ENCODE measurements around the gene BAX.

BAX gene

DNA sequence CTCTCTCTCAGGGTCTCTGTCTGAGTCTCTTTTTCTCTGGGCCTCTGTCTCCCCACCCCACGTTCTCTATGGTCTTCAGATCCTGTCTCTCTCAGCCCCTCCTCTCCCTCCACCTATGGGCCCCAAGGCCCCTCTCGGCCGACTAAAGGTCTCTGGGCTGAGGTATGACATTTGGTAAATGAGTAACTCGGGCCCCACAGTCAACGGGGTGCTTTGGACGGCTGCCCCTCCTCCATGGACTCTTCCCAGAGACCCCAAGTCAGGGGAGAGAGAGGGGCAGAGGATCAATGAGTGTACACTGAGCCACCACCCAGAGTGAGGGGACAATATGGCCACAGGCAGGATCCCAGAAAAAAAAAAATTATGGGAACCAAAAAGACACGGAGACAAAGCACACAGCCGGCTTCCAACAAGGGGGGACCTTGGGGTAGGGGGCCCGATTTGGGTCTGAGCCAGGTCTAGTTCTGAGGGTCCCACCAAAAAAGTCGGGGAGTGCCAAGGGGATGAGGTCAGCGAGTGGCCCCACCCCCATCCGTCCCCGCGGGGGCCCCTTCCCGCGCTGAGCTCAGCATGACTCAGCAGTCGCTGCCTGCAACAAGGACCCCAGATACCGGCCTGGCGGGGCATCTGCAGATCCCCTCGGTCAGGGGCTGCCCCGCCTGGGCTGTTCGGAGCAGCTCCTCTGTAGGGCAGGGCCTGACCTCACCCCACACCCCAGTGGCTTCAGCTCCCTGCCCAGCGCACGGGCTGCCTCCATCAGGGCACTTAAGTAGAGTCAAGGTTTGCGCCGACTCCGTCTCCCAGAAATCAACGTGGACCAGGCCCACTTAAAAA is 8.9 kb downstream of the BAX start:
- DNase-seq, result peak; percentile 55

- no peak for DNase-seq
Observed at GRCh38 chr19:48964205-48965039, 9.7 kb downstream of the BAX start.

DNA sequence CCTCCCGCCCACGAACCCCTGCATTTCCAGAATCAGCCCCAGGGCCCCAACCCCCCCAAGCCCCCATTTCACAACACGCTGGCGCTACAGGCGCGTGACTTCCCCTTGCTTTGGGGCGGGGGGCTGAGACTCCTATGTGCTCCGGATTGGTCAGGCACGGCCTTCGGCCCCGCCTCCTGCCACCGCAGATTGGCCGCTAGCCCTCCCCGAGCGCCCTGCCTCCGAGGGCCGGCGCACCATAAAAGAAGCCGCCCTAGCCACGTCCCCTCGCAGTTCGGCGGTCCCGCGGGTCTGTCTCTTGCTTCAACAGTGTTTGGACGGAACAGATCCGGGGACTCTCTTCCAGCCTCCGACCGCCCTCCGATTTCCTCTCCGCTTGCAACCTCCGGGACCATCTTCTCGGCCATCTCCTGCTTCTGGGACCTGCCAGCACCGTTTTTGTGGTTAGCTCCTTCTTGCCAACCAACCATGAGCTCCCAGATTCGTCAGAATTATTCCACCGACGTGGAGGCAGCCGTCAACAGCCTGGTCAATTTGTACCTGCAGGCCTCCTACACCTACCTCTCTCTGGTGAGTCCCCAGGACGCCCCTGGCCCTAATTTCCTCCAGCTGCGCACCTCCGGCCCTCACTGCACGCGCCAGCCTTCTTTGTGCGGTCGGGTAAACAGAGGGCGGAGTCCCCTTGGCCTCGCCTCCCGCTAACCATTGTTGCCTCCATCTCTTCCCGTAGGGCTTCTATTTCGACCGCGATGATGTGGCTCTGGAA is 10.5 kb downstream of the BAX start, which contains the start of gene FTL:
Gene FTL (plus strand): TSS at position 270 of the 766 bp plus-strand sequence. CDS start 199 bp downstream, at position 469.
- peak; percentile 82 for DNase-seq

GRCh38 chr19:48965806-48966540 is 11.3 kb downstream of the BAX start:
- DNase-seq, result peak; percentile 90

DNA sequence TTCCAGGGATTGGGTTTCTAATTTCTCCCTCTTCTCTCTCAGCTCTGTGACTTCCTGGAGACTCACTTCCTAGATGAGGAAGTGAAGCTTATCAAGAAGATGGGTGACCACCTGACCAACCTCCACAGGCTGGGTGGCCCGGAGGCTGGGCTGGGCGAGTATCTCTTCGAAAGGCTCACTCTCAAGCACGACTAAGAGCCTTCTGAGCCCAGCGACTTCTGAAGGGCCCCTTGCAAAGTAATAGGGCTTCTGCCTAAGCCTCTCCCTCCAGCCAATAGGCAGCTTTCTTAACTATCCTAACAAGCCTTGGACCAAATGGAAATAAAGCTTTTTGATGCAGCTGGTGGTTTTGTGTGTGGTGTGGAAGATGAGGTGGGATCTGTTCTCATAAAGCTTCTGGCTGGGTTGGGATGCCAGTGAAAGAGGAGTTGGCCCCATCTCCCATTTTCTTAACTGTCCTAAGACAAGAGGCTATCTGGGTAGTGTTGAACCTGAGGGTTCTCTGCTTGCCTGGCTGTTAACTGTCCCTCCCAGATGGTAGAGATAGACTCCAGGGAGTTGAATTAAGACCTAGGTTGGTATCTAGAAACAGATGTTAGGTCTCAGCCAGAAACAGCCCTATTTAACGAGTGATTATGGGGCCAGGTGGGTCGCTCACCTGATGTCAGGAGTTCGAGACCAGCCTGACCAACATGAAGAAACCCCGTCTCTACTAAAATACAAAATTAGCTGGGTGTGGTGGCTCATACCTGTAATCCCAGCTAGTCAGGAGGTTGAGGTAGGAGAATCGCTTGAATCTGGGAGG is 12.1 kb downstream of the BAX start:
- DNase-seq, result no peak

GRCh38 chr19:48967346-48968178 is 12.9 kb downstream of the BAX start:
- DNase-seq, result no peak

DNA sequence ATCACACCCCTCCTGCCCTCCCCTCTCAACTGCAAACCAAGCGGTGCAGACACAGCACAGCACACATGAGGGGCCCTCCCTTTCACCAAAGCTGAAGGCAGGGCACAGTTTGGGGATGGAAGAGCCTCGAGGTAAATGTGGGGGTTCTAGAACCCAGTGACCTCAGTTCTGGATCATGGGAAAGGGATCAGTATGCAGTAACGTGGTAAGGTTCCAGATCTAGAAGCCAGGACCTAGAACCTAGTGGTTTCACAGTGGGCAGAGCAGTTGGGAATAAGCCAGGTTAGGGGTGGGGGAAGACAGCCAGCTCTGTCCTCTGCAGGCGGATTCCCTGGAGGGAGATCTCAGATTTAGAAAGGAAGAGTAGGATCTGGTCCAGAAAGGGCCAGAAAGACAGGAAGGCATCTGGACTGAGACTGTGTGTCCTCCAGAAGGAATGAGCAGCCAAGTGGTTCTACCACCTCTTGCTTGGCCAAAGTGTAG is 13.5 kb downstream of the BAX start:
- no peak for DNase-seq

DNA sequence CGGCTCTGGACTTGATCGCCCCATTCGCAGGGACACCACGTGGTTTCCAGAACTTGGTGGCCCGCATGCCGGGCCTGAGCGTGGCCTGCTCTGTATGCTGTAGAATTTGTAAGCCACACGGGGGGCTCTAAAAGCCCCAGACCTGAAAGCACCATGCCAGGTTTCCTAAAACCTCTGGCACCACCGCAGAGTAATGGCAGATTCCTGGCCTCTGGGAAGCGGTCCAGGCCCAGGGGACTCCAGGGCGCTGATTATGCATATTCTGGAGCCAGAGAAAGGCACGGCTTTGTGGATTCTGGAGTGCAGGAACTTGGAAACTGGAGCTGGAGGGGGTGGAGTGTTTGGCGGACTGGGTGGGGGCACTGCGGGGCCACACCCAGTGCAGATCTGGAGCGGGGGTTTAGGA is 14.1 kb downstream of the BAX start:
- DNase-seq, result no peak

DNA sequence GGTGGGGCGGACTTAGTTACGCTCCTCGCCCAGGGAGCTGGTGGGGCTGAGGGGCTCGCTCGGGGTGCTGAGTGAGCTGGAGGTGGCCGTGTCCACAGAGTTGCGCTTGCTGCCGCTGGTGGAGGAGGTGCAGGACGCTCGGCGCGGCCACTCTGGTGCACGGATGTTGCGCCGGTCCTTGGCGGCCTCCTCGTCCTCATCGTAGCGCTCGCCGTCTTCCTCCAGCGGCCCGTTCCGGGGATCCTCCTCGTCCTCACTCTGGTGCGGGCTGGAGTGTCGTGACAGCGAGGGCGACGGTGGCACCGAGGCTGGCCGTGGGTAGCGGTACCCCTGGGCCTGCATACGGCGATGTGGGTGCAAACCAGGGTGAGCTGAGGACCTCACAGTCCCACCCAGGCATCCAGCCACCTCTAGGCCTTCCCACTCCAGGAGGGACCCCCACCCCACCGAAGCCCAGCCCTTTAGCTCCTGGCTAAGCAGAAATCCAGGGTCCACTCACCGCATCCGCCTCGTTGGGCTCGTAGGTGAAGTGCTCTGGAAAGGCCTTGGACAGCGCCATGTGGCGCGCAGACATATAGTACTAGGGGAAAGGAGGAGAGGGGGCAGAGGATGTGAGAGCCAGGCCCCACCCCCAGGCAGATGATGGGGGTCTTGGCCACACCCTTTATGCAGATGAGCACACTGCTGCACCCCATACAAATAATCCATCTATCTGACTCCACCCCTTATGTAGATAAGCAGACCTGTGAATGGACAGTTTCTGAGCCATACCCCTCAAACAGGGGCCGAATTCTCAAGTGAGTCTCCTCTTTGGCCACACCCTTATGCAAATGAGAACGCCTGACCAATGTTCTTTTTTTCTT is 14.8 kb downstream of the BAX start:
- DNase-seq, result no peak

DNA sequence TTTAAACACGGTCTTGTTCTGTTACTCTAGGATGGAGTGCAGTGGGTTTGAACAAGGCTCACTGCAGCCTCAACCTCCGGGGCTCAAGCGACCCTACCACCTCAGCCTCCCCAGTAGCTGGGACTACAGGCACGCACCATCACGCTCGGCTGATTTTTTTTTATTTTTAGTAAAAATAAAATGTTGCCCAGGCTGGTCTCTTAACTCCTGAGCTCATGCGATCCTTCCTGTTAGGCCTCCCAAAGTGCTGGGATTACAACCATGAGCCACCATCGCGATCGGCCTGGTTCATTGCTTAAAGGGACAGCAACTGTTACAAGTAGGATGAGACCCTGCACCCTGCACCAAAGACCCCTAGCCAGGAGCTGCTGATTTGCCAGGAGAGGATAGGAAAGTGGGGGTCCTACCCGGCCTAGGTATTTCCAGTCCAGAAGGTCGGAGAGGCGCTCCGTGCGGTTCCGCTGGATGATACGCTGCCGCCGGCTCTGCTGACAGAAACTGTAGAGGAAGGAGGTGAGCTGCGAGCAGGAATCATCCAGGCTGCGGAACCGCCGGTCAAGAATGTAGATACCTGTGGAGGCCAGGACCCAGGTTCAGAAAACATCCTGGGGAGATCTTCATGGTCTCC is 15.6 kb downstream of the BAX start:
- no peak for DNase-seq

DNA sequence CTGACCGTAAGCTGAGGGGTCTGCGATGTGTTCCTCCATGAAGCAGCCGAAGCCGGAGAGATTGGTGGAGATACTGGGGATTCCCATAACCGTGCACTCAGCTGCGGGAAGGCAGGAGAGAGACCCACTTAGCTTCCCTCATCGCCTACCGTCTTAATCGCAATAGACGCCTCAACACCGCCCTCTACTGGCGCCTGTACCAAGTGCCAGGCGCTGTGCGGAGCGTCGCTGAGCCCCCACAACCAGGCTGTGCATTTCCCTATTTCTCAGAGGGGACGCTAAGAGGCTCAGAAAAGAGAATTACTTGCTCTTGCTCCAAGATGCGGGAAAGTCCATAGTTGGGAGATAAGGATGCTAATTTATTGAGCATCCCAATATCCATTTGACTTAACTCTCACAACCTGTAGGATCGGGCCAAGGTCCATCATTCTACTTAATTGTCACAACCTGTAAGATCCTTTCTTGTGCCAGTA is 16.3 kb downstream of the BAX start:
- DNase-seq, result peak; percentile 83

GRCh38 chr19:48975947-48976847 is 21.5 kb downstream of the BAX start:
- no peak for DNase-seq

GRCh38 chr19:48977061-48977460 is 22.4 kb downstream of the BAX start:
- DNase-seq, result no peak

GRCh38 chr19:48982280-48982679 is 27.6 kb downstream of the BAX start:
- DNase-seq, result no peak

DNA sequence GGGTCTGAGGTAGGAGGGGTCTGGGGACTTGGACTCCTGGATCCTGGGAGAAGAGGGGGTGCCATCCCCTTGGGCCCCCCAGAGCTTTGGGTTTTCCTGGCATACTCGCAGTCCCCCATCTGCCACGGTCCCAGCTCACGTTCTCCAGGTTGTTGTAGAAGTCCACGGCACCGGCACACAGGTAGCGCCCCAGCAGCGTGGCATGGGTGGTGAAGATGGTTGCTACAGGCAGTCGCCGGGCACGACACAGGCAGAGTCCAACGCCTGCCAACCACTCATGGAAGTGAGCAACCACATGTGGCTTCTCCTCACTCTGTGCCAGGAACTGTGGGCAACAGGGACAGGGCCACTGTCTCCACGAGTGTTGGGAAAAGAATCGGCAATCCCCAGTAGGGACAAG is 31.0 kb downstream of the BAX start:
- no peak for DNase-seq

DNA sequence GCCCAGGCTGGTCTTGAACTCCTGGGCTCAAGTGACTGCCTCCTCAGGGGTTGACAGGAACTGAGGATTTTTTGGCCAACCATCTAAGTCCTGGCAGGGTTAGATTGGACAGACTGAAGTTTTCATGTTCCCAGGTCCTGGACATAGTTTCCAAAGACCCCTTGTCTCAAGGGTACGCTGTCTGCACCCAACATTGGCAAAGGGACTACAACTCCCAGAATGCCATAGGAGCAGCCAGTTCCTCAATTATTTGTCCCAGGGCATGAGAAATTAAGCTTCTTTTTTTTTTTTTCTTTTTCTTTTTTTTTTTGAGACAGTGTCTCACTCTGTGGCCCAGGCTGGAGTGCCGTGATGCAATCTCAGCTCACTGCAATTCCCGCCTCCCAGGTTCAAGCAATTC is 31.5 kb downstream of the BAX start:
- no peak for DNase-seq

DNA sequence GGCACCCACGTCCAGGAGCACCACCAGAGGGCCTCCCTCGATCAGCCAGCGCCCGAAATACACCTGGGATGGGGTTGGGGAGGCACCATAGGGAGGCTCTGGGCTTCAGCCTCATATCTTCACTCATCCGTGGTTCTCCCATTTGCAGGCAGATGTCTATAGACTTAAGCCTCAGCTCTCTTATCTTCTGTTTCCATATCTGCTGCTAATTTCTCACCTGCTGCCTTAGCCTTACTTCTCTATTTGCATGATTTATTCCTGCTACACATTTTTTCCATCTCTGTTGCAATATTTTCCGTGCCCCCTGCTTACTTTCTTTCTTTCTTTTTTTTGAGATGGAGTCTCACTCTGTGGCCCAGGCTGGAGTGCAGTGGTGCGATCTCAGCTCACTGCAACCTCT is 32.6 kb downstream of the BAX start:
- no peak for DNase-seq

DNA sequence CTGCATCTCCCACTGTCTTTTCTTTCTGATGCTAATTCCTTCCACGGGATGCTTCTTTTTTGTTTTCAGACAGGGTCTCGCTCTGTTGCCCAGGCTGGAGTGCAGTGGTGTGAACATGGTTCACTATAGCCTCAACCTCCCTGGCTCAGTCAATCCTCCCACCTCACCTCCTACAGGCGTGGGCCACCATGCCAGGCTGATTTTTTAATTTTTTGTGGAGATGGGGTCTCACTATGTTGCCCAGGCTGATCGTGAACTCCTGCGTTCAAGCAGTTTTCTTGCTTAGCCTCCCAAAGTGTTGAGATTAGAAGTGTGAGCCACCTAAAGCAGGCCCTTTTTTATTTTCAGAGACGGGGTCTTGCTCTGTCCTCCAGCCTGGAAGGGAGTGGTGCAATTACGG is 33.6 kb downstream of the BAX start:
- no peak for DNase-seq
